Middle frontal gyrus (tissue), 1 donor: Measurements from ENCODE around the gene CDHR3.

Experiments used
- DNase-seq: peaks from one replicate; pipeline ENCODE4 v3.0.0-alpha.2; 2015; ENCODE audit warnings: low spot score; ENCODE audit errors: extremely low spot score

The CDHR3 gene

DNA sequence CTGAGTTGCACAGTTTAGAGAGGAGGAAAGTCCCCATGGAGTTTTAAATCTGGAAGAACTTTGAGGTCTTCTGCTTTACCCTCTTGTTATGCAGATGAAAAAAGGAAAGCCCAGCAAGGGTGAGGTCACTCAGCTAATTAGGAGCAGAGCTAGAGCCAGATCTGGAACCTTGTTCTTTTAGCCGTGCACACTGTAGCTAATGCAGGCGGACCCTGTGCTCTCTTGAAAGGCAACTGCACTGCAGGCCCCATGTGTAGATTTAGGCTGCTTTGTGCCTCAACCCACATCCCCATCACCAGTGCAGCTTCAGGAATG, 85.6 kb downstream of the CDHR3 start:
- DNase-seq = no peak

DNA sequence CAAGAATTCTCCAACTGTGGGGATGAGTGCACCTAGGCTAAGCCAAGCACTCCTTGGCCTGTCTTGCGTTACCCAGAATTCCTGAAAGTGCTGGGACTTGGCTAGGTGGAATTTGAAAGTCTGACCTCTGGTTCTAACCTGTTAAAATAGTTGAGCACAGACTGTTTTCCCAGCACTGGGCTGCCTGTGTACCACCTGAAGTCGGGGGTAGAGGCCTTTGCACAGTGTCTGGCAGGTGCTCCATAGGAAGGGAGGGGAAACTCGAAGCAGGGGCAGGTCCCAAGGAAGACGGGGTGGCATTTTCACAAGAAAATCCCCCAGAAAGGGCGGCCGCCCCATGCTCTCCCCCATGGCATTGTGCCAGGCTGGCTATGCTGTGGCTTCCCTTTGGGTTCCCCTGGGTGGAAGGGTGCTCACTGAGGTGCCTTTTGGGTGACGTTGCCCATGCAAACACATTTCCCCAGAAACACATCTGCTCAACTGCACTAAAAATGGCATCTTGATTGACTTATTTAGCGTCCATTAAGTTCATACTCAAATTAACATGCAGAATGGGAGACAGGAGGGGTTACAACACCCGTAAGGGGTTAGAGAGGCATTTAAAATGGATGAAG, 86.2 kb downstream of the CDHR3 start:
- no peak for DNase-seq

DNA sequence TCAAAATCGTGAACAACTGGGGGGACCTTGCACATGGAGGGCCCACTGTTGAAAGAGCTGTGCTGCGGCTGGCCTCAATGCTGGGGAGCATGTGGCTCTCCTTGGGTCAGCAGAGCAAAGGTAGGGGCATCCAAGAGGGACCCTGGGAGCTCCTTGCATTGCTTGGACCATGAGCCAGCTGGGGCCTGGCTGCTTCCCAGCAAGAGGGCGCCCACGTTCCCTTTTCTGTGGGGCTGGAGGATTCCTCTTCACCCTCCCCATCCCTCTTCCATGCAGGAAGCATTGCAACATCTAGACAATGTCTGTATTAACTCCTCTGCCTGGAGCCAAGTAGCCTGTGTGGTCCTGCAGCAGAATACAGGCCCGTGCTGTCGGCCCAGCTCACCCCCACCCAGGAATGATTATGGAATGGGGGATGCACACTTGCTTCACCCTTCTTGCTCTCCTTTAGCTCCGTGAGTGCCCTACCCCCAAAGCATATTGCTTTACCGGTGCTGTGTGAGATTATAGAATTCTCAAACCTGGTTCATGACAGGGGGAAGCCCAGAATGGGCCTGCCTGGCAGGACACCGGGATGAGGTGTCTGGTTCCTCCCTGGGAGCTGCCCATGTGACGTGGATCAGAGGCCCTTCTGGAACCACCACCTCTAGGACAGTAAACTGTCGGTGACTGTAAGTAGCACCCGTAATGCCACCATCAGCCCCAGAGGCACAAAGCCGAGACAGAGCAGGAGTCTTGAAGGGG, 87.1 kb downstream of the CDHR3 start:
- DNase-seq = no peak

DNA sequence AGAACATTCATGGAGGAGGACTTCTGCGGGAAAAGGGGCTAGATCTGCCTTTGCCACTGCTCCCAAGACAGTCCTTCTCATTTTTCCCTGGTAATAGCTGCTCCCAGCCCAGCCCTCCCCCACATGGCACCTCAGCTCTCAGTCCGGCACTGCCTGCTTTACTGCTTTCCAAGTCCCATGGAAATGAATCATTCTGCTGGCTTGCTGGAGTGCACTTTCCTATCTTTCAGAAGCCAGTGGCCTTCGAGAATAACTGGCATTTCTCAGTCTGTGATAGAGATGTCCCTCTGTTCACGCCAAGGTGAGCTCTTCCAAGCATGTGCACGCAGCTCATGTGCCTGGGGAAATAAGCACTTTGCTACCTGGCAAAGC, 87.7 kb downstream of the CDHR3 start:
- DNase-seq = no peak

DNA sequence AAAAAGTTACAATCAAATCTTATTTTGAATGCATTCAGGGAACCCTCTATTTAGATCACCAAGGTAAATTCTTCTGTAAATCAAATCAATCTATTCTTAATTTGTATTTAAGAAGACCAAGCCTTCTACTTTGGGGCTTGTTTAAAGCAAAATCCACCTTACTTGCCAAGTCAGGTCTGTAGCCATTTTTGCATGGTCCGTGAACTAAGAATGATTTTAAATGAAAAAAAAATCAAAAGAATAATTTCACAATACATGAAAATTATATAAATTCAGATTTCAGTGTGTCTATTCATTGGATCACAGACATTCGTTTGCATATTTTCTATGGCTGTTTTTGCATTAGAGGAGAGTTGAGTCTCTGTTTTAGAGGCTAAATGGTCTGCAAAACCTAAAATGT, 89.6 kb downstream of the CDHR3 start:
- no peak for DNase-seq

DNA sequence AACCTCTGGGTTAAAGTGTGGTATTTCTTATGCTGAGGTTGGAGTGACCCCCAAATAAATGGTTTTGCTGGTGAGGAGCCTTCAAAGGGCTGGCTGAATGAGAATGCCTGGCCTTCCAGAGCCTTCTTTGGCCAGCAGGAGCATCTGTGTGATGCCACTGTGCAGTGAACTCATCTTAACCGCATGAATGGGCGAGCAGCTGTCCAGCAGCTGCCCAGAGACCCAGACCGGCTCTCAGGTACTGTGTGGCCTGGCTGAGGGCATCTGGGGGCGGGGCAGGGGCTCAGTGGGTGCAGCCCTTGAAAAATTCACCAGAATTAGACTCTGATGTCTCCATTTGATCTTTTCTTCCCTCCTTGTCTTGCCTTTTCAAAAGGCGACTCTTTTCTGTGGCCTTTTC, 90.0 kb downstream of the CDHR3 start:
- no peak for DNase-seq

DNA sequence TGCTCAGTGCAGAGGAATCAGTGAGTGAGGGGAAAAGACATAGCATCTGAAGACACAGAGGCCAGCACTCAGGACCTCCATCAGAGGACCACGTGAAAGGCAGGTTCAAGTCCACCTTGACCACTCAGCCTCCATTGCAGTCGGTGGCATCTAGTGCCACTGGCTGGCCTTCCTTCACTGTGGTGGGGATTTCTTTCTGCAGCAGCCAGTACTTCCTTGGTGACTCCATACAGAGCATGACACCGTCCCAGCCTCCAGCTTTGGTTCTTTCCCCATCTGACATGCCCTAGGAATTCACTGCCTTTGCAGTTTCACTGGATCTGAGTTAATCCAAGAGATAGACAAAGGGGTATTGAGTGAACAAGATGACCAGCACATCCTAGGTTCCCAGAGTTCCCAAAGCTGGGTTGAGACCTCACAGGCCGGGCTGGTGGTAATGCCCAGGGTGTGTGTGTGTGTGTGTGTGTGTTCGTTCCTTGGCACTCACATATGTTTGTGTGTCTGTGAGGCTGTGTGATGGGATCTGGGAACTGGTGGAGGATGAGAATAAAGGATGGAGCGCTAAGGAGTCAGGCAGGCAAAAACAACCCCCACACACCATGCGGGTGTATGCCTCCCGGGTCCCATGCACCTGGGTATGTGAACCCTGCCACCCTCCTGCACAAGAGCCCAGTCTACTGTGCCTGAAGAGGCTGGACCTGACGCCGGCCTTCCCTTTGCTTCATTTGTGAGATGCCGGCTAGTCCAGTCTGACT, 91.3 kb downstream of the CDHR3 start:
- DNase-seq = no peak

DNA sequence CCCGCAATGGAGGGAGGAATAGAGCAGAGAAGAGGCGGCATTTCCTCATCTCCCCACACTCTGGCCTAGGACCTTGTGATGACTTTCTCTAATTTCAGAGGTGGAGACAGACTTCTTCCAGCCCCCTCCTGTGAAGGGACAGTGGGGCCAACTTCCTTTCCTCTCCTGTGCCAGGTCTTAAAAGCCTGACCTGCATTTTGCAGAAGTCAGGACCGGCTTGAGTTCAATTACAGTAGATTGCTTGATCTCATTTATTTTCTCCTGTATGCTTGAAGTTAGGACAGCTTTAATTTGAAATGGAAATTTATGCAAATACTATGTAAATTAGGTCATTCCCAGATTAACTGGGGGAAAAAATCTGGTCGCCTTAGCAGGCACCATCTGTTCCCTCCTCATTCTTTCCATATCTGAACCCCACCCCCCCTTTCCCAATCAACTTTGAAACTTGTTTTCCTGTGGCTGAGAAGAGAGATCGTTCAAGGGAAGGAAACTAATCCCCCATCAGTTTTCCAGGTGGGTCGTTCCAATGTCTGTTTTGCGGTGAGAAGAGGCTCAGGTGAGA, 92.0 kb downstream of the CDHR3 start:
- DNase-seq = no peak

DNA sequence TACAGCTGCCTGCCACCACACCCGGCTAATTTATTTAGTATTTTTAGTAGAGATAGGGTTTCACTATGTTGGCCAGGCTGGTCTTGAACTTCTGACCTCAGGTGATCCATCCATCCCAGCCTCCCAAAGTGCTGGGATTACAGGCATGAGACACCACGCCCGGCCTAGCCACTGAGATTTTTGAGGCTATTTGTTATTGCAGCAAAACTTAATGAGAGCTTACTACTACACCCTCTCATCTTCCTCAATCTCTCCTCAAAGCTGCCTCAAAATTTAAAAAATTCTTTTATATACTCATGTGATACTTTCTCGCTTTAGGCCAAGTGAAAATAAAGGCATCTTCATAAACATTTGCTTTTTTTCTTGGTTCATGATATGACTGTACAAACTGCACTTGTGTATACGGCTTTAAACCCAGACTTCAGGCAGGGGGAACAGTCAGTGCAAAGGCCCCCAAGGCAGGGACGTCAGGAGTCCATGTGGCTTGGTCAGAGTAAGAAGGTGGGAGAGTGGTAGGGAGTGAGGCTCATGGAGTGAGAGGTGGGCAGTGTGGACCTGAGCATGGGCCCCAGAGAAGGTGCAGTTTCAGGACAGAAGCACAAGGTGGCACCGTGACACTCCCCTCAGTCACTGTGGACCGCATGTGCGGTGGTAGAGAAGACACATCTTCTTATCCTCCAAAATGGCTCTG, 93.6 kb downstream of the CDHR3 start:
- peak; percentile 27 for DNase-seq

DNA sequence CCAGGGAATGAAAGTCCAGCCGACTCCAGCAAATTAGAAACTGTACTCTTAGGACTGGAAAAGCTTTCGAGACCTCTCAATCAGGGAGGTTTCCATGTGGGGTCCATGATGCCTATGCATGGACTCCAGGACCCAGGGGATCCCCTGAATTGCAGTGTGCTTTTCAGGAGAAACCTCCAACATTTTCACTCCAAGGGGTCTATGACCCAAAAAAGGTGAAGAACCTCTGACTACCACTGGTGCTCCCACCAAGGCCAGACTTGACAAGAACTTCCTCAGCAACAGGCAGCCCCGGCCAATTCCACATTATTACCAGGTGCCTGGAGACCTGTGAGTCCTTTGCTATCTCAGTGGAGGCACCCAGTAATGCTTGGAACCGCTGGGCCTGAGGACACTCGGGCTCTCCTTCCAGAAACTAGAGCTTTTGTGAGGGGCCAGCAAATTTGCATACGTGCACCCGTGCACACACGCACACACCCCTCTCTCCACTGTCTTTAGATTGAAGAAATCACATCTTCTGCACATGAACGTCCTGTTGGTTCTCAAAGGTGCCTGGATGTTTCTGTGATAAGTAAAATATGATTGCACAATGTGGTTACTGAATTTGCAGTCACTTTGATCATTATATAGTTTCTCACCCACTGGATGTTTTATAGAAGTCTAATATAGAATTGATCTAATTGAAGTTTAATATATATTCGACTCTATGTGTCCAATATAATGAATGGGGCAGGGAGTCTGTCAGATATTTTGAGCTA, 94.3 kb downstream of the CDHR3 start:
- no peak for DNase-seq

DNA sequence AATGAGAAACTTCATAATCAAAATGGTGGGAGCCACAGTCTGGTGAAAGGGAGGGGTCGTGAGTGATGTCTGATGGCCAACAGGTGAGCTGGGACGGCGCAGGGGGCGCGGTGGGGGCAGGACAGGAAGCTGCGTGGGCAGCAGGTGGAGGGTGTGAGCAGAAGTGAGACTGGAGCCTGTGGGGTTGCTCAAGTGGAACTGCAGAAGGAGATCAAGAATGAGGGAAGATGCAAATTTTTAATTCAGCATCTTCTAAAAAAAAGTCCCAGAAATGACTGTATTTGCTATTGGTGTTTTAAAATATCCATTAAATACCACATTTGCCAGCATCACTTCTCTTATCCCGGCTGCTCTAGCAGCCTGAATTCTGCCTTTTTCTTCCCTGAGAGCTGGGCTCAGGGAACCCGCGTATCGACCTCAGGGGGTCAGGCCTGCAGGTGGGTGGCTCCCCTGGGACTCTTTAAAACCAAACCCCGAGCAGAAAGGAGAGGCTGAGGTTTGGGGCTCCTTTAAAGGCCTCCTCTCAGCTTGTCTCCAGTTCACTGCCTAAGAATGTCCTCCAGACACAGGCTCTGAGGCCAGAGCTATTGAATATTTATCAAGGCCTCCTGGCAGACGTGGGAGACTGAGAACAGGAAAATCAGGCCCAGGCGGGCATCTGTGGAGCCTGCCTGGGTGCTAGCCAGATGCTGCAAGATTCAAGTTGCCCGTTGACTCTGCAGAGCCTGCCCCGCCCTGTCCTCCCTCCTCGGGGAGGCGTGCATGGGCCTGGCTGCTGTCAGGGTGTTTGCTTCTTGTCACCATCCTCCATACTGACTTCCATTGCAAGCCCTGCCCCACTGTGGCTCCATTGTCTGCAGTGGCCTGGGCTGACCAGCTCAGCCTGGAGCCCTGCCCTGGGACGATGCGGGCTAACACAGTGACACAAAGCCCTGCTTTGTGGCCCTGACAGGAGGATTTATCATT, 95.2 kb downstream of the CDHR3 start:
- DNase-seq = peak; percentile 75

DNA sequence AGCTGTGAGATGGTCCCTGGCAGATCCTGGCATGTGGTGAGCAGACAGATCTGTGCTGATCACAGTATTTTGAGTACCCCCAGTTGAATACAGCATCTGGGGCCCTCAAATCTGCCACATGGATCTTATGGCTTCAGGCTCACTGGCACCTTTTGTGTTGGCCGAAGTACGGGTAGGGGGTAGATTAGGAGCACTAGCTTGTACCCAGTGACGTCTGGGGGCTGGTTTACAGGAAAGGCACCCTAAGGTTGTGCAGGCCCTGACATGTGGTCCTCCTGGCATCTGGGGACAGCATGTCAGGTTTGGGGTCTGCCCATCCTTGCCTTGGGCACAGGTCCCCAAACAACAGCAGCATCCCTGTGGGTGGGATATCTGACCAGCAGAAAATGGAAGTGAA, 95.9 kb downstream of the CDHR3 start:
- DNase-seq = no peak

DNA sequence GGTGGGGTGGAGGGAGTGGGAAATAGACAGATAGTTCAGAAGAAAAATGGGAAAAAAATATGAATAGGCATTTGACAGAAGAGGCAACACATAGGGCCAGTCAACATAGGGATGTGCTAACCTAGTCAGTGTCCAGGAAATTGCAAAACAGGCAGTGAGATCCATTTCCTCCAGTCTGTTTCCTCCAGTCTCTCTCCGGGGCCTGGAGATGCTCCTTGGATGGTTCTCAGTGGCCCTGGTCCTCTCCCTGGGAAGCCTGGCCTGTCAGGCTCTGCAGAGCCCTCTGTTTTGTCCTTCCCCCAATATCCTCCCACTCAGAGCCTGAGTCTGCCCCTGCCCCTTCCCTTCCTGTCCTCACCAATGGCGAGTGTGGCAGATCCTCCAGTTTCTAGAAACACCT, 96.5 kb downstream of the CDHR3 start:
- no peak for DNase-seq

DNA sequence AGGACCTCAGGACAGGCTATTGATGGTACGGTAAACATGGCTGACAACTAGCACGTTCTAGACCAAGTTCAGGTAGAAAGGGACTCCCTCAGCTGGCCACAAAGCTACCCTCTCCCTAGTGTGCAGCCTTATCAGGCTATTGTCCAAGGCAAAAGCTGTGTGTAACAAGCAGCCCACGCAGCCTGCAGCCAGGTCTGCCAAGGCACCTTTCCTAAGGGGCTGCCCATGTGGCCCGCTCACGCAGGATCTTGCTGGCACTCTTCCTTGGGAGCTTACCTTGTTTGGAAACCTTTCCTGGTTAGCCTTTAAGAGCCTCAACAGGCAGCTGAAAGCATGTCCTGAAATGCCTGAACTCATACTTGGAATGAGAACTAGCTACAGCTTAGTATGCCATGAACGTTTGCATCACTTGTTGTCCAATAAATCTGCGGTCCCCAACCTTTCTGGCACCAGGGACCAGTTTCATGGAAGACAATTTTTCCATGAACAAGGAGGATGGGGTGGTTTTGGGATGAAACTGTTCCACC, 97.4 kb downstream of the CDHR3 start:
- no peak for DNase-seq

DNA sequence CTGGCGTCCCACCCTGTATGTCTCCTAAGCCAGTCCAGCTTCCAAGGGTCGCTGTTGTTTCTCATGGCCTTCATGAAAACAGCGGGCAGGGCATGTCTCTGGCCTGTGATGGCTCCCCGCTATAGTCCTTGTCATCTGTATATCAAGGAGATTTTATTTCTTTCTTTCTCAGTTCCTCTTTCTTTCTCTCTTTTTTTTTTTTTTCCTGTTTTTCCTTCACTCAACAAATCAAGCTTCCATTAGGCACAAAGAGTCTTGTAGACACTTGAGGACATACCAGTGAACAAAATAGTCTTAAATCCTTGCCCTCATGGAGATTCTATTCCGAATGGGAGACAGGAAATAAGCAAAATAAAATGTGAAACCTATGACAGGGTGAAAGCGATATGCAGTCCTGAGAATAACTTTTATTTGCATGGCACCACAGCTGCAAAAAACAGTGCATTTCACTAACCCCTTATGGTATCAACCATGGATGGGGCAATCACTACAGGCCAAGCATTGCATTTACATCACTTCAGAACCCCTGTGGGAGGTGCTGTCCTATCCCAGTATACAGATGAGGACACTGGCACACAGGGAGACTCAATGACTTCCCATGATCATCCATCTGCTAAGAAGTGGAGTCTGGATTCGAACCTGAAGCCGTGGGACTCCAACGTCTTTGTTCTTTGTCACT, 98.4 kb downstream of the CDHR3 start:
- DNase-seq = no peak

DNA sequence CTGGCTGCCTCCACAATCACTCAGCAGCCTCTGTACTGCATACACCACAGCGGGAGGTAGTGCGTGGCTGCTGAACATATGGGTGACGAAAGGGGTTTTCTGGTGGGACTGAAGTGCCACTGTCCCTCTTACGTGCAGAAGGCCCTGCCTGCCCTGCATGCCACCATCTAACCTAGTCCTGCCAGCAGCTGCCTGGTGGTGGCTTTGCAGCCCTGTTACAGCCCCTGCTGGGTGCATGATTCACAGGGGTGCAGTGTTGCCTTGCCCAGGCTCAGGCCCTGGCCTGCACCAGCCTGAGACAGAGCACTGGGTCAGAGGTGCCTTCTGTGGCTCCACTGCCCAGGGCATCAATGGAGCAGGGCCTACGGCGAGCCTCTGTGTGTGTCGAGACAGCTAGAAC, 98.9 kb downstream of the CDHR3 start:
- DNase-seq = no peak

DNA sequence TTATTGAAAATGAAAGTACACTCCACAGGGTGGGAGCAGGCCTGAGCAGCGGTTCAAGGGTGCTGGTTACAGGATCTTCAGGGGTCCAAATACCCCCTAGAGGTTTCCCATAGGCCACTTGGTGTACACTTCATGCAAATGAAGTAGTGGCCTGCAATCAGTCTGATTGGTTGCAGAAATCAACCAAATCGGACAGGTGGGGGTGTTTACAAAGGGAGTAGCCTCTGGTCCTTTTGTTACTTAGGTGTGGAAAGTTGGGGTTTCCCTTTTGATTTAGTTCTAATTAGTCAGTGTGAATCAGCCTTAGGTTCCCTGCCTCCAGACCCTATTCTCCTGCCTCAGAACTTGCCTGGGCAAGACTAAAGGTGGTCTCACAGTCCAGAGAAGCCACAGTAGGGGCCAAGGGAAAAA, 99.5 kb downstream of the CDHR3 start:
- no peak for DNase-seq

DNA sequence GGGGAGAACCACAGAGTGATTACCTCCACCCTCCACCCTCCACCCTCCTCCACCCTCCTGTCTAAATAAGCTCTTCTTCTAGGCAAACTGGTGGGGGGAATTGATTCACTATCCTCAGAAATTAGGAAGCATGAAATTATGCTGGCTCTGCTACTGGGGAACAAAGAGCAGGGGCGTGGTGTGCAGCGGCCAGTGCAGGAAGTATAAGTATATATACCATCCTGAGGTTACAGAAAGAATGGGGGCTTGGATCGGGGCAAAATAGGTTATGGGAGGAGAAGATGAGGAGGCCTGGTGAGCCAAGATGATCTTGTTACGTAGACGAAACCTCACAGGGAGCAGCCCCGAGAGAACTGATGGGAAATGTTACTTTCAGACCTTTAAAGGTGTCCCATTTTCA, 100.0 kb downstream of the CDHR3 start:
- DNase-seq = no peak

DNA sequence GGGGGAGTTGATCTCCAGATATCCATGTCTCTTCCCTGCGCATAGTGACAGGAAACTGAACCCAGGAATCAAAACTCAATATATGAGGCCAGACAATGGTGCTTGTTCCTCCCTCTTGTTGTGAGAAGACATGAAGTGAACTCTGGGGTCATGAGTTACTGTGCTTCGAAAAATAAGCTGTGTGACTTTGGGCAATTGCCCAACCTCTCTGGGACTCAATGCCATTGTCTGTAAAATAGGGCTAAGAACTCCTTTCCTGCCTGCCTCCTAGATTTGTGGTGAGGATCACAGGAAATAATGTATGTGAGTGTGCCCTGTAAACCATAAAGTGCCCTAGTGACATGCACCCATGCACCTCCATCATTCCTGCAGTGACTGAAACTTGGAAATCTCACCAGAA, 100.6 kb downstream of the CDHR3 start:
- no peak for DNase-seq
